Activated T-cell treated with anti-CD3 and anti-CD28 coated beads for 48 hours (primary cell): ENCODE data around the gene TMEM163.
"Not testable (repeated sequence)": the region's sequence is repeated elsewhere in the genome, so short reads cannot be mapped to it uniquely, and the experiment has no call there.

ENCODE experiments used
- DNase-seq: peaks from one replicate; pipeline ENCODE4 v3.0.0-alpha.2; 2020; ENCODE audit warnings: low read depth

The TMEM163 gene

DNA sequence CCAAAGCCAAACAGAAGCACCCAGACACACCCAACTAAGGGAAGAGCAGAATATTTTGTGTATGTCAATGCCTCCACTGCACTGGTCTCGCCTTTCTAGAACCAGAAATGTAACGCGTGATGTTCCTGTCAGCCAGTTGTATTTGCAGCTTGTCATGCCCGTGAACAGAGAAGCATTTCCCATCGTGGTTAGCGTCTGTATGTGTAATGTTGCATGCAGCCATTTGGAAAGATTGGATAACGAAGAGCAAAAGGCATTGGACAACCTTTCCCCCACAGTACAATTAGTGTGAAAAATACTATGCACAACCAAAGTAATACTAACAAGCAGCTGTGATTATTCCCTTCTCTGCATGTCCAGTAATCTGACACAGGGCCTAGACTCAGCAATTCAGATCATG lies 140.5 kb downstream of the TMEM163 start:
- no peak for DNase-seq

DNA sequence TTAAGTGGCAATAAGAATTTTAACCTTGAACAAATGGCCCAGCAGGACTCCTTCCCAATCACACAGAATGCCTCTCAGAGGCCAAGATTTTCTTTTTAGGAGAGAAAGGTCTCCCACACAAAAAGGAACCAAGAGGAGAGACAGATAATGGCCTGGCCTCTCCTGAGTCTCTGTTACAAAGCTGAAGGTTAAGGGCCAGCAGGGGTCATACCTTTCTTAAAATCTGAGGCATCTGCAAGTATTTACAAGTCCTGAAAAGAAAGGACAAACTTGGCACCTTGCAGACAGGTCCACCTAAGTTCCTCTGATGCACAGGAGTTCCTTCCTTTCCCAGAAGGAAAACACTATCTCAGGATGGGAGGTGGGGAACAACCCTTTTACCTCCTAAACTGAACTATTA lies 142.3 kb downstream of the TMEM163 start:
- DNase-seq = no peak

DNA sequence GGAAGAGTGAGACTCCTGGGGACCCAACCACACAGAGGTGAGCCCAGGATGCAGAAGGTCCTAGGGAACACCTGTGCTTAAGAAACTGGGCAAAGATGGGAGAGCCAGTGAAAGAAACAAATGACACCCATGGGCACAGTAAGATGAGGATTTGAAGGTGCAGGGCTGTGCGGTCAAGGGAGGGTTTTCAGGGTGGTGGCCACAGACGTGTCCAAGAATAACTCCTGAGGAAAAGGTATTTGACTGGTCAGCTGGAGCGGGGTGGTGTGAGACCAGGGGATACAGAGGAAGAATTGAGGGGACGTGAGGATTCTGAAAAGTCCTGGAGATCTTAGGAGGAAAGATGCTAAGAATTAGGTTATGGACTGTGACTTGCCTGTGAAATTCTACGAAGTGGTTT lies 142.9 kb downstream of the TMEM163 start:
- DNase-seq = no peak

DNA sequence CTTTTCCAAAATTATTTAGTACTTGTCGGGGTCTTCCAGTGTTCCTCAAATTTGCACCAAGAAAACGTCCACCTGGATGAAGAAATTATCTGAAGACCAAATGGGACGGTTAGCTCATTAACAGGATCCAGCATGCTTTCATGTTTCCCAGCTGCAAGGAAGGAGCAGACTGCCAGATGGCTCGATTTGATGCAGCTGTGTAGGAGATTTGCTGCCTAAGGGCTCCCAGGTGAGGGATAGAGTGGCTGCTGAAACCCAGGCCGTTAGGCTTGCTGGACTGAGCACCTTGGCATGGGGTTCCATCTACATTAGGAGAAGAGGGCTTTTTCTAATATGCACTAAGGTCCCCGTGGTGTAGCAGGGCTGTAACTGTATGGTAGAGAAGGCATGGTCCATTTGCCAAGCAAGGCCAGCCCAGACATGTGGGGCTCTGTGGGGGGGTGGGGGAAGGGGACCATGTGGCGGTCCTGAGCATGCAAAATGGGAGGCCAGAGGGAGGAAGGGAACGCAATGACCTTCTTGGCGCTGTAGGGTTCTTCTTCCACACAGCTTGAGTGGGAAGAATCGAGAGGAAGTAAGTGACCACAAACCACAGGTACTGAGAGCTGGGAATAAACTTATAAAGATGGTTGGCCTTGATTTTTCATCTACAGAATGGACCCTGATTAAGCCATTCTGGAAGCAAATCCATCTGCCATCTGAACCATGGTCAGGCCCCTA lies 144.0 kb downstream of the TMEM163 start:
- no peak for DNase-seq

DNA sequence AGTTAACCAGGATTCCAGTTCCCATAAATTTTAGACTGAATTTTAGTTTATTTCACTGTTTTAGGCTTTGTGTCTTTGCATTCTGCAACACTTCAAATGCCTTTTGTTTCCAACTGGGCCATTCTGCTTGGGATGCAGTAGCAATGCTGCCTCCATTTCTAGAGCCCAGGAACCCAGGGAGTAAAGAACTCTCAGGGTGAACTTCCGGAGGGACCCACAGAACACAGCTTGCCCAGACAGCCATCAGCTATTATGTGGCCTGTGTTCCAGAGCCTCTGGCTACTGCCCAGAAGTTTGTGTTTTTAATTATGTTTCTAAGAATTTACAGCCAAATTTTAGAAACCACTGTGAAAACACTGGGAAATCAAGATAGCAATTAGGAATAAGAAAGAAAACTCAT lies 145.1 kb downstream of the TMEM163 start:
- DNase-seq = no peak

DNA sequence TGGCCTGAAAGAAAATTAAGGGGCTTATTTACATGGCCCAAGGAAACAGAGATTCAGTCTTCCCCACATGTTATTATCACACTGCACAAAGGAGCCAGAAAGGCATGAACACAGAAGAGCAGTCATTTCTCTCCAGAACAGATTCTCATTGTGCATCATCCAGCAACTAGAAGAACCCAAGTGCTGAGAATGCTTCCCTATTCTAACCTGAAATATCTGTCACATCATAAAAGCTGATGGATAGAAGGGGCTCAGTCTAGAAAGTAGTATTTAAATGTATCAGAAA lies 145.8 kb downstream of the TMEM163 start:
- DNase-seq = no peak

DNA sequence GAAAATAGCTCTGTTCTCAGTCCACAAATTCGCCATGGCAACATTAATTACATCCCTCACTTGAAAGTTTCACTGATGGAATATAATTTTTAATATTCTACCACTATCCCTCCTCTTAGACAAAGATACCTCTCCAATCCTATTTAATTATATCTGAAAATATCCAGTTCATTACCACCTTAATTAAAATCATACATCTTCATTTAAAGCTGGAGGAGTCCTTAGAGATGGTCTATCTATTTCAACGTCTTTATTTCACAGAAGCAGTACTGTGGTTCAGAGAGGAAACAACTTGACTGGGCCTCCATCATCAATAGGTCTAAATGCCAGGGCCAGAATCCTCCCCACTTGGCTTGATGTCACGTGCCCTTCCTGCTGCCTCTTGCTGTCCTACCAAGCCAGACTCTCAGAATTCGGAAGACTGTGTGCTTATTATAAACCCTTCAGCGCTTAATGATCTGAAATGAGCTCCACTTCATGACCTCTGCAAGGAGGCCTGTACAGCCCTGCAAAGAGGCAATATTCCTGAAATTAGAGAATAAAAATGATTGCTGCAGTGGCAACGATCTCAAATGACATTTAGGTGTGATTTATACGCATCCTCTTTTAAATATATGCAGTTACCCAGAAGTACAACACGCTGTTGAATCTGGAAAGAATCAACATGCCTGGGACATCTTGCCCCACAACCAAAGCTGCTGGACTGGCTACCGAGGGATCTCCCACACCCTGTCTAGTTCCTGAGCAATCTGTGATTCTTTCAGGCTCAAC lies 146.3 kb downstream of the TMEM163 start:
- no peak for DNase-seq

DNA sequence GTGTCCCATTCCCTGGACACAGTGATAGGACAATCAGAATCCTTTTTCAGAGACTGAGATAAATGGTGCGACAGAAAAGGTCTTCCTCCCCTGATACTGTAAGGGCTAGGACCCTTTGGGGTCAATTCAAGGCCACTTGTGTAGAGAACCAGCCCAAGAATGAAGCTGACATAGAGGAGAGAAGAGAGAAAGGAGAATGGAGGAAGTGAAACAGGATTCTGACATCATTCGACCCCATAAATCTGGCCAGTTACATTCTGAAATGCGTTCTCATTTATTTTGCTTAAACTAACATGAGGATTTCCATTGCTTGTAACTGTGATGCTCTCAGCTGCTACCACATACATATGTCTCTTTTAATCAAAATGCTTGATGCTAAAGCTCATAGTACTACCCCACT lies 148.1 kb downstream of the TMEM163 start:
- DNase-seq = no peak

DNA sequence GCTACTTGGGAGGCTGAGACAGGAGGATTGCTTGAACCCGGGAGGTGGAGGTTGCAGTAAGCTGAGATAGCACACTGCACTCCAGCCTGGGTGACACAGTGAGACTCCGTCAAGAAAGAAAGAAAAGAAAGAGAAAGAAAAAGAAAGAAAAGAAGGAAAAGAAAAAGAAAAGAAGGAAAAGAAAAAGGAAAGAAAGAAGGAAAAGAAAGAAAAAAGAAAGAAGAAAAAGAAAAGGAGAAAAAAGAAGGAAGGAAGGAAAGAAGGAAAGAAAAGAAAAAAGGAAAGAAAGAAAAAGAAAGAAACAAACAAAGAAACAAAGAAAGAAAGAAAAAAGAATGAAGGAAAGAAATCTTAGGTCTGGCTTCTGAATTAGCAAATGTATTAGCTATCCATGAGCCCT lies 150.4 kb downstream of the TMEM163 start:
- no peak for DNase-seq

DNA sequence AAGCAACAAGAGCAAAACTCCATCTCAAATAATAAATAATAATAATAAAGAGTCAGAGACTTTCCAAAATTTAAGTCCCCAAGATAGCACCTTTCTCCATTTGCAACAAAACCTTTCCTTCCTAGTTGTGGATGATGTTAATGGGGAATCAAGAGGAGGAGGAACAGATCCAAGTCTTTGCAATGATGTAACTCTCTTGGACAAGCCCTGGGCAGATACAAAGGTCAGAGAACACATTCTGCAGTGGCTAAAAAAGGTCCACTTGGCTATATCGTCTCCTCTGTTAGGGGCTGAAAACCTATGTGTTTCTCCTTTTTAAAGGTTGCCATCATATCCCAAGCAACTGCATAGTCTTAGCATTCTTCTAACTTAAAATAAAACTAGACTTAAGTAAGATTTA lies 151.1 kb downstream of the TMEM163 start:
- DNase-seq = no peak

DNA sequence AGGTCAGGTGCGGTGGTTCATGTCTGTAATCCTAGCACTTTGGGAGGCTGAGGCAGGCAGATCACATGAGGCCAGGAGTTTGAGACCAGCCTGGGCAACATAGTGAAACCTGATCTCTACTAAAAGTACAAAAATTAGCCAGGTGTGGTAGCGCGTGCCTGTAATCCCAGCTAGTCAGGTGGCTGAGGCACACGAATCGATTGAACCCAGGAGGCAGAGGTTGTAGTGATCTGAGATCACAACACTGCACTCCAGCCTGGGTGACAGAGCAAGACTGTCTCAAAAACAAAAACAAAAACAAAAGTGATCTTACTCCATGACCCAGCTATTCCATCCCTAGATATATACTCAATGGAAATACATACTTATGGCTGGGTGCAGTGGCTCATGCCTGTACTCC lies 153.8 kb downstream of the TMEM163 start:
- not testable (repeated sequence) for DNase-seq

DNA sequence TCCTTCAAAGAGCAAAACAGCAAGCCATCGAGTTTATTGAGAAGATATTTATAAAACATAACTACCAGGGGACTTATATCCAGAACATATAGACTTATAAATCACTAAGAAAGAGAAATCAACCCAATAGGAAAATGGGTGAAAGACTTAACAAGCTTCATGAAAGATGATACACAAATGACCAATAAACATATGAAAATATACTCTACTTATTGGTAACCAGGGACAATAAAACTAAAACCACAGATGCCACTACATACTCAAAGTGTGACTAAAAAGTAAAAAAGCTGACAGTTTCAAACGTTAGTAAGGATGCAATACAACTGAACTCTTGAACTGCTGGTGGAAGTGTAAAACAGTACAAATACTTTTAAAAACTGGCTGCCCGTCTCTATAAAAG lies 154.3 kb downstream of the TMEM163 start:
- DNase-seq = no peak

DNA sequence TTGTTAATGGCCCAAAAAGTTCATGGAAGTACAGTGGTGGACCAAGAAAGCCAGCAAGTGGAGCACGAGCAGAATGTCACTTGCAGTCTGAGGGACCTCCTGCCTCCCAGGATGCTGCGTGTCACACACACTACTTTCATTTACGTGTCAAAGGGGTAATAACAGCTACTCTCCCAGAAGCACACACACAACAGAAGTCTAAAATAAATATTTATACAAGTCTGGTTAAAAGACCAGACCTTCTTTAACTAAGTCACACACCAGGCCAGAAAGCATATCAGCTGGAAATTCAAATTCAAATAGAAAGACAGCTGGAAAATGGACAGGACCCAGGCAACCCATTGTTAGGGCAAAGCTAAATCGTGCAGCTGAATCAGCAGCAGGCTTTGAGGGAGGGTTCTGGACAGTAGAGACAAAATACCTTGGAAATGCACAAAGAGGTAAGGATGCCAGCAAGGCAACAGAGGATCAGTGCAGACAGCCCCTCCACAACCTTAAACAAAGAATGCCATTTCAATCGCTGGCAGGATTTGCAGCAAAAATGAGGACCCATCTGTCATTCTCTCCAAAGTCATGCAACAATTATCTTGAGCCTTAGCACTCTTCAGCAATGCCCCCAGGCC lies 160.5 kb downstream of the TMEM163 start:
- DNase-seq = no peak

DNA sequence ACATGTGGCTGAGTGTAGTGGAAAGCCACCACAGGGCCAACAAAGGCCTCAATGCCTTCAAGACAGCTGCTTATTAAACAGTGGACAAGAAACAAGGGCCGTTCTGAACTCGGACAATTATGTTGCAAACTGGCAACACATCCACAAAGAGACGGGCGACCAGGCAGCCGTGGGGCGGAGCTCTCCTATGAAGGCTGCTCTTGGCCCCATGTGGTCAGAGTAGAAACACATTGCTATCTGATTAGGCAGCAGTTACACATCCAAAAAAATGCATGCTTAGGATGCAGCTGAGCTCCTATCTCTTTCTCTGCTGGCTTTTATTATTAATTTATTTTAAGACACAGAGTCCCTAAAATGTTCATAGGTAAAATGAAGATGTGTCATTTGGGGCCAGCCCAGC lies 163.4 kb downstream of the TMEM163 start:
- DNase-seq = no peak

DNA sequence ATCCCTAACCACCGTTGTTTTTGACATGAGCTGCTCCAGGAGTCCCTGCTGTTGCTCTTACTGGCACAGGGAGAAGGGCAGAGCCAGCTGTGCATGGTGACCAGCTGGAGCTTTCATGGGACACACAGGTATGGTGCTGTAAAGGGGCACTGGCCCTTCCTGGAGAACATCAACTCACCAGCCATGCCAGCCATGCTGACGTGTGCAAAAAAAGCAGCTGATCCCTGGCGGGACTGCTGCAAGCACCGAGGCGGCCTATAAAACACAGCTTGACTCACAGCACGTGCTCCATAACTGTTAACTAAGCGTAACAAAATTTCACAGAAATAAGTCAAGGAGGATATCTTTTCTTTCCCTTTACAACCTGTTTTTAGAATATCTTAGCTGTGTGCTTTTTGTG lies 165.1 kb downstream of the TMEM163 start:
- no peak for DNase-seq

DNA sequence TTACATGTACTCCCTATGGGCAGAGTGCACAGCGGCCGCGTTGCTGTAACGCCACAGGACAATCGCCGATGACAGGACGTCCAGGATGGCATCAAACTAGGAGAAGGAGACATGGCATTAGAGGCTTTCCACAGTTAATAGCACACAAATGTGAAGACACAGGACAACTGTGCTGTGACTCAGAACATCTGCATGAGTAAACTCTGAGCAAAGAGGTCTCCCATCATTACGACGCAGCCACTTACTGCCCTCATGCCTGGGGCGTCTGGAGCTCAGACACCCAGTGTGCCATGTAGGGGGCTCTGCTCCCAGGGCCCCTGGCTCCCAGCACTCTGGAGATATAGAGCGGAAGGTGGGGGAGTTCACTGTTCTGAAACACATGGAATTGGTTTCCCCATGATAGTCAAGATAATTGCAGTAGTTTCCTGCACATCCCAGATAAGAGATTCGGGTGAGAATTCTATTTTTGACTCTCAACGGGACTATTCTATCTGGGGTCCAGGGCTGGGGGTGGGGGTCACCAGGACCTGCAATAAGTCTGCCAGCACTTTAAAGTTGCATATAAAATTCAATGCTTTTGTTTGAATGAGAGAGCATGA lies 168.1 kb downstream of the TMEM163 start:
- DNase-seq = no peak

DNA sequence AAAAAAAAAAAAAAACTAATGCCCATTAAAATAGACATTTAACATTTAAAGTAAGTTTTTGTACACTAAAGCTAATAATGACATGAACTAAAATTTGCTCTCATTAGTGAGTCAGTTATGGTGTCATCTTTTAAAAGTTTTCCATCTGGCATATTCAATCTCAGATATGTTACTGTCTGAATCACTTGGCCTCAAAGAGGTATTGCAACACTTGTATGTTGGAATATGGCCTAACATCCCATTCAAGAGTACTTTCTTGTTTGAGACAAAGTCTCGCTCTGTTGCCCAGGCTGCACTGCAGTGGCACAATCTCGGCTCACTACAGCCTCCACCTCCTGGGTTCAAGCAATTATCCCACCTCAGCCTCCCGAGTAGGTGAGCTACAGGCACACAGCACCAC lies 169.7 kb downstream of the TMEM163 start:
- no peak for DNase-seq

DNA sequence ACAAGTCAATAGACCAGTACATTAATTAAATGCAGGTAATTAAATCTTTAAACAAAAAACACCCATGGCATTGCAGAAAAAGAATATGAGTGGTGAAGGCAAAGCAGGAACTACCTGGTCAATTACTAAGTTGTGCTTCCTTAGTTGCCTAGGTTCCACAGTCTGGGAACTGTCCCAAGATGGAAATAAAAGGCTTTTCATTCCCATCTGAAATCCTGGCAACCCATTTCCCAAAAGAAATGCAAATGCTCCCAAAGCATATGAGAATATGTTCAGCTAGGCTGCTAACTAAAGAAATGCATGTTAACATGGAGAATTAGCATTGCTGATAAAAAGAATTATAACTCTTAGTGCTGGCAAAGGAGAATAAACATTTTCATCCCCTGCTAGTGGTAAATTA lies 177.8 kb downstream of the TMEM163 start:
- DNase-seq = no peak

DNA sequence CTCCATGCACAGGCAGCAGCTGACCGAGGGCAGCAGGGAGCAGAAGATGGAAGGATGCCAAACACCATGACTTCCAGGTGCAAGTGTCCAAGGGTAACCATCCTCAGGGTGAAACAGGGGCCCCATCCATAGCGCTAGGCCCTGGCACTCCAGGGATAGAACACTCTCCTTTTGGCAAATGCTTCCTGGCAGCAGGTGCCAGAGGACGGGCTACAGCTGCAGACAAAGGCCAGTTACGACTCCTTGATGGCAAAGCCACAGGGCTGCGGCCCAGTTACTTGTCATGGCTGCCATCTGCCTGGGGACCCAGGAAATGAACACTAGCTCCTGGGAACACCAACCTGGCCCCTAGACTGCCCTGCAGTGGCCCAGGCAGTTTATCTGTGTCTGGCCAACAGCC lies 178.8 kb downstream of the TMEM163 start:
- DNase-seq = no peak

DNA sequence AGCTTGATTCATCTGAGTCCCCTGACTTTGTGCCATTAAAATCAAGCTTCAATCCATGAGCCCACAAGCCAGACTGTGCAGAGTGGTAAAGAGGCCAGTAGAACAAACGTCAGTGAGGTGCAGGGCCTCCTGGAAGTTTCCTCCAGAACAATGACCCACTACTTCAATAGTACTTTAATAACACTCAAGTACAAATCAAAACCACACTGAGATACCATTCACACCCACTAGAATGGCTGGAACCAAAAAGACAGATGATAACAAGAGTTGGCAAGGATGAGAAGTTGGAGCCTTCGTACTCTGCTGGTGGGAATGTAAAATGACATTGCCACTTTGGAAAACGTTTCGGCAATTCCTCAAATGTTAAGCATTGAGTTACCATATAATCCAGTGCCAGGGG lies 181.1 kb downstream of the TMEM163 start:
- DNase-seq = no peak

DNA sequence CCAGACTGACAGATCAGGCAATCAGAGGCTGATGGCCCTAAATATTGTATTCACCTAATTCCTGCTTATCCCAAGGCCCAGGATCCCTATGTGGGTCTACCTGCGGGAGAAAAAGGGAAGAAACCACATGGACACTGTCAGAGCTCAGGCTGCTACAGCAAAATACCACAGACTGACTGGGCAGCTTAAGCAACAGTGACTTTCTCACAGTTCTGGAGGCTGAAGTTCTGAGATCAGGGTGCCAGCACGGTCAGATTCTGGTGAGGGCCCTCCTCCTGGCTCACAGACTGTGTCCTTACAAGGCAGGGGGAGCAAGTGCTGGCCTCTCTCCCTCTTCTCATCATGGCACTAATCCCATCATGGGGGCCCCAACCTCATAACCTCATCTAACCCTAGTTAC lies 181.7 kb downstream of the TMEM163 start:
- no peak for DNase-seq

DNA sequence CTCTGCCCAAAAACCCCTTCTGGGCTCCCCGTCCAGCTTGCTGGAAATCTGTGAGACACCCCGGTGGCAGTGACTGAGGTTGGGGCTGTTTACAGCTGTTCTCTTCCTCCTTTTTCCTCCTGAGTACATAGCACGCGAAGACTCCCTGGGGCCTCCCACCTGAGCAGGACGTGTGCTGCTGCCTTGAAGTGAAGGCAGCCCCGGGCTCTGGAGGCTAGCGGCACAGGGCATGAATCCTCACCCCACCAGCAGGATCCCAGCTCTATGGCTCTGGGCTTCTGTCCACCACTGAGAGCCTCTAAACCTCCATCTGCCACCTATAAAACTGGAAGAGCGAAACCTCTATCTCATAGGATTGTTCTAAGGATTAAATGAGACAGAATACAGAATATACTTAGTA lies 182.5 kb downstream of the TMEM163 start:
- no peak for DNase-seq

DNA sequence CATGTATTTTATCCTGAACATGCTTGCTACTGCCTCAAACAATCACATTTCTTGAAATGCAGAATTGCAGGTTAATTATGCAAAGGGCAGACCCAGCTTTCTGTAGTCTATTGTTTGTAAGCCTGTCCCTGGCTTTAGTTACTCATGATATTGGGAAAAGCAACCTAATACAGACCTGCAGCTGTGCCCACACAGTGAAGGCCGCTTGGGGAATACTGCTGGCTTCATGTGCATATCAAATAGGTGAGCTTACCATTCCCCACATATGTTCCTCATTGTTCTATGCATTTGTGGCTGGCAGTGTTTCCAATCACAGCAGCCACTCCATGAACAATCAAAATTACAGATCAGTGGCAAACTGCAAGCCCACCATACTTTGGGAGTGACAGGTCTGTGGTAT lies 186.3 kb downstream of the TMEM163 start:
- no peak for DNase-seq
